ENCODE results near the gene HOXD4.

The HOXD4 gene

GRCh38 chr2:176112375-176113302 is 38.7 kb upstream of the HOXD4 start:
- TF ChIP-seq CTCF (IDR thresholded peaks at IDR 0.05; ENCODE audit: low read depth, low read length, poor library complexity, severe bottlenecking) (no peak), EZH2phosphoT487 (IDR thresholded peaks at IDR 0.05; ENCODE audit: borderline replicate concordance, low read length) (no peak)
- H3K79me2 ChIP-seq (ENCODE audit: control insufficient read depth, low read length), result no peaks in the 10 kb centered on the region
- no peak overlapping the region for H3K4me3 ChIP-seq (ENCODE audit: low read length)
- H3K4me1 ChIP-seq (ENCODE audit: control insufficient read depth, low read length), result no peaks in the 10 kb centered on the region
- H3K9me3 ChIP-seq (ENCODE audit: control insufficient read depth, insufficient read depth, low read length), result no peaks in the 10 kb centered on the region
- H3K4me2 ChIP-seq (ENCODE audit: low read length), result no peak overlapping the region
- H3K27me3 ChIP-seq (ENCODE audit: control insufficient read depth, low read length), result peaks cover 22% of the 10 kb centered on the region
- H4K20me1 ChIP-seq (ENCODE audit: control insufficient read depth, insufficient read depth, low read depth, low read length), result no peaks in the 10 kb centered on the region
- no peaks in the 10 kb centered on the region for H3F3A ChIP-seq (ENCODE audit: control insufficient read depth, insufficient read depth)
- no peaks in the 10 kb centered on the region for H3K36me3 ChIP-seq (ENCODE audit: control insufficient read depth, low read length)
- no peaks in the 10 kb centered on the region for H3K9me2 ChIP-seq (replicated peaks; ENCODE audit: control insufficient read depth, low read length)
- H3K27ac ChIP-seq (ENCODE audit: low read depth, low read length), result no peak overlapping the region

DNA sequence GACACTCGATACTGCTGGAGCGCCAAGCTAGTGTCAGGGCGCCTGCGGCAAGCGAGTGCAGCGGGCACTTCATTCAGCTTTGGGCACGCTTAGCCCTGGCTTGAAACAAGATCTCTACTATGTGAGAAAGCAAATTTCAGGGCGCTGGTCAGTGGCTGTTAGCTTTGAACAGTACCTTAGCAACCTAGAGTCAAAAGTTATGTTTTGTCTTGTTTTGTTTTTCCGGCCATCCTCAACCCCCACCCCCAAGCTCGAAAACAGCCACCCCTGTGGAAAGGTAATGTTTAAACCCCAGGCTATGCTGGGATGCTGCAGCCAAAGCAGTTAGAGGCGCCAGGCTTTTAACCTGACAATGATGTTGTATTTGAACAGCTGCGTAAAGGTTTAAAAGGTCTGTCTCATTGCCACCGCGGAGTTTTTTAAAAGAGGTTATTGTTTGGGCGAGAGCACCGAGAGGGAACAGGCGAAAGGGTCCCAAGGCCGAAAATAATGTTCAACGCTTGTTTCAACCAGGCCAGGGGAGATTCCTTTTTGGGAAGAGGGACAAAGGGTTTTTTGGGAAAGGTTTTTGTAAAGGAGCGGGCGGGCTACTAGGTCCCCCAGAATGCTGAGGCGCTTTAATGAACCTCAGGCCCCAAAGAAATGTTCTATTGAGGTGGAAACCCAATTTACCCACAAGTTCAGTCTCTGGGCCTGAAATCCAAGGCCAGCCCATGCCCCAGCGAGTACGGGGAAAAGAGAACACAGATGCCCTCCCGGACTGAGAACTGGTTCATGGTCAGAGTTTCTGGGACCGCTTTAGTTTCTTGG is 37.0 kb upstream of the HOXD4 start:
- H3K9me2 ChIP-seq (replicated peaks; ENCODE audit: control insufficient read depth, low read length), result no peaks in the 10 kb centered on the region
- H3F3A ChIP-seq (ENCODE audit: control insufficient read depth, insufficient read depth), result no peaks in the 10 kb centered on the region
- H4K20me1 ChIP-seq (ENCODE audit: control insufficient read depth, insufficient read depth, low read depth, low read length), result no peaks in the 10 kb centered on the region
- H3K4me3 ChIP-seq (ENCODE audit: low read length), result no peak overlapping the region
- peaks cover 22% of the 10 kb centered on the region for H3K27me3 ChIP-seq (ENCODE audit: control insufficient read depth, low read length)
- no peaks in the 10 kb centered on the region for H3K79me2 ChIP-seq (ENCODE audit: control insufficient read depth, low read length)
- TF ChIP-seq CTCF (IDR thresholded peaks at IDR 0.05; ENCODE audit: low read depth, low read length, poor library complexity, severe bottlenecking) (no peak), EZH2phosphoT487 (IDR thresholded peaks at IDR 0.05; ENCODE audit: borderline replicate concordance, low read length) (no peak)
- no peaks in the 10 kb centered on the region for H3K4me1 ChIP-seq (ENCODE audit: control insufficient read depth, low read length)
- no peaks in the 10 kb centered on the region for H3K9me3 ChIP-seq (ENCODE audit: control insufficient read depth, insufficient read depth, low read length)
- no peak overlapping the region for H3K4me2 ChIP-seq (ENCODE audit: low read length)
- no peaks in the 10 kb centered on the region for H3K36me3 ChIP-seq (ENCODE audit: control insufficient read depth, low read length)
- no peak overlapping the region for H3K27ac ChIP-seq (ENCODE audit: low read depth, low read length)

GRCh38 chr2:176114930-176115625 is 36.3 kb upstream of the HOXD4 start:
- Histone ChIP-seq H3K79me2 (ENCODE audit: control insufficient read depth, low read length) (no peaks in the 10 kb centered on the region), H3K4me3 (ENCODE audit: low read length) (no peak overlapping the region), H3K36me3 (ENCODE audit: control insufficient read depth, low read length) (no peaks in the 10 kb centered on the region), H3K4me2 (ENCODE audit: low read length) (no peak overlapping the region), H3K9me2 (replicated peaks; ENCODE audit: control insufficient read depth, low read length) (no peaks in the 10 kb centered on the region), H3K9me3 (ENCODE audit: control insufficient read depth, insufficient read depth, low read length) (no peaks in the 10 kb centered on the region), H3K27me3 (ENCODE audit: control insufficient read depth, low read length) (peaks cover 22% of the 10 kb centered on the region), H3K27ac (ENCODE audit: low read depth, low read length) (no peak overlapping the region), H4K20me1 (ENCODE audit: control insufficient read depth, insufficient read depth, low read depth, low read length) (no peaks in the 10 kb centered on the region), H3K4me1 (ENCODE audit: control insufficient read depth, low read length) (no peaks in the 10 kb centered on the region), H3F3A (ENCODE audit: control insufficient read depth, insufficient read depth) (no peaks in the 10 kb centered on the region)
- TF ChIP-seq CTCF (IDR thresholded peaks at IDR 0.05; ENCODE audit: low read depth, low read length, poor library complexity, severe bottlenecking) (no peak), EZH2phosphoT487 (IDR thresholded peaks at IDR 0.05; ENCODE audit: borderline replicate concordance, low read length) (no peak)
